ENCODE results near the gene LONRF2. TPM values are rescaled to one million over a fixed set of nuclear protein-coding genes. Genes with fewer than 3 reads are reported as not detected.

Gene LONRF2
- total and polyA plus RNA-seq, 2 donors (not counting 1 experiment from before 2014, with no cell fraction given), result under 0.01 to 0.01 TPM

DNA sequence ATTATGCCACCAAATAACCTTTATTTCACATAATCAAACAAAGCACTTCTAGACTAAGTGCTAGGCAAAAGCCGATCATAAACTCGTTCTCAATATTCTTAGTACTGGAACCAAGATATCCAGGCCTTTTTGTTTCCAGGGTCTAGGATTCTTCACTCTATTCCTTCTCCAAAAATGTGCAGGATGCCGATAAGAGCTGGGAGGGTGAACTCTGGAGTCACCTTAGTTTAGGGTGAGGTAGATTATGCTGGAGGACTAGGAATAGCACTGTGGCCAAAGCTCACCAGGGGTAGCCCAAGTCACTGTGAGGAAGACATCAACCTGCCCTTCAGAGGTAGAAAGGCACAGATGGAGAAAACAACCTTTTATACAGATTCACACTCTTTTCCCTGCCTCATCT lies 37.3 kb downstream of the LONRF2 start:
- Histone ChIP-seq H3K4me1 (ENCODE audit: control insufficient read depth, extremely low read depth, insufficient read depth, low read length) (no peaks in the 10 kb centered on the region), H3K9me3 (ENCODE audit: control insufficient read depth, insufficient read depth, low read depth, low read length) (no peaks in the 10 kb centered on the region), H3K36me3 (ENCODE audit: control insufficient read depth, insufficient read depth, low read length) (no peaks in the 10 kb centered on the region), H4K20me1 (ENCODE audit: control insufficient read depth, extremely low read depth, insufficient read depth, low read length) (no peaks in the 10 kb centered on the region), H3K27me3 (ENCODE audit: control insufficient read depth, insufficient read depth, low read length) (no peaks in the 10 kb centered on the region), H2AFZ (ENCODE audit: low read length) (no peak overlapping the region), H3K27ac (ENCODE audit: insufficient read depth, low read length) (no peak overlapping the region), H3K9ac (ENCODE audit: insufficient read depth, low read length) (no peak overlapping the region), H3K79me2 (ENCODE audit: control insufficient read depth, insufficient read depth, low read length) (no peaks in the 10 kb centered on the region), H3K4me3 (replicated peaks in 1 of 4; ENCODE audit: control extremely low read depth in 1 of 4, insufficient read depth in 1 of 4, low read depth in 3 of 4, low read length in 4 of 4) (no peak overlapping the region), H3K4me2 (ENCODE audit: extremely low read depth, insufficient read depth, low read length) (no peak overlapping the region)
- TF ChIP-seq, protein P1, sequence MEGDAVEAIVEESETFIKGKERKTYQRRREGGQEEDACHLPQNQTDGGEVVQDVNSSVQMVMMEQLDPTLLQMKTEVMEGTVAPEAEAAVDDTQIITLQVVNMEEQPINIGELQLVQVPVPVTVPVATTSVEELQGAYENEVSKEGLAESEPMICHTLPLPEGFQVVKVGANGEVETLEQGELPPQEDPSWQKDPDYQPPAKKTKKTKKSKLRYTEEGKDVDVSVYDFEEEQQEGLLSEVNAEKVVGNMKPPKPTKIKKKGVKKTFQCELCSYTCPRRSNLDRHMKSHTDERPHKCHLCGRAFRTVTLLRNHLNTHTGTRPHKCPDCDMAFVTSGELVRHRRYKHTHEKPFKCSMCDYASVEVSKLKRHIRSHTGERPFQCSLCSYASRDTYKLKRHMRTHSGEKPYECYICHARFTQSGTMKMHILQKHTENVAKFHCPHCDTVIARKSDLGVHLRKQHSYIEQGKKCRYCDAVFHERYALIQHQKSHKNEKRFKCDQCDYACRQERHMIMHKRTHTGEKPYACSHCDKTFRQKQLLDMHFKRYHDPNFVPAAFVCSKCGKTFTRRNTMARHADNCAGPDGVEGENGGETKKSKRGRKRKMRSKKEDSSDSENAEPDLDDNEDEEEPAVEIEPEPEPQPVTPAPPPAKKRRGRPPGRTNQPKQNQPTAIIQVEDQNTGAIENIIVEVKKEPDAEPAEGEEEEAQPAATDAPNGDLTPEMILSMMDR (conservative IDR thresholded peaks at IDR 0.05 in 1 of 2, IDR thresholded peaks at IDR 0.05 in 1 of 2; ENCODE audit: low read depth in 1 of 2, low read length in 2 of 2), result no peak
- no peak for TF ChIP-seq EZH2 (IDR thresholded peaks at IDR 0.05; ENCODE audit: low read length, missing control alignments)
- DNase-seq (ENCODE audit: low read depth in 2 of 2), result no peak

DNA sequence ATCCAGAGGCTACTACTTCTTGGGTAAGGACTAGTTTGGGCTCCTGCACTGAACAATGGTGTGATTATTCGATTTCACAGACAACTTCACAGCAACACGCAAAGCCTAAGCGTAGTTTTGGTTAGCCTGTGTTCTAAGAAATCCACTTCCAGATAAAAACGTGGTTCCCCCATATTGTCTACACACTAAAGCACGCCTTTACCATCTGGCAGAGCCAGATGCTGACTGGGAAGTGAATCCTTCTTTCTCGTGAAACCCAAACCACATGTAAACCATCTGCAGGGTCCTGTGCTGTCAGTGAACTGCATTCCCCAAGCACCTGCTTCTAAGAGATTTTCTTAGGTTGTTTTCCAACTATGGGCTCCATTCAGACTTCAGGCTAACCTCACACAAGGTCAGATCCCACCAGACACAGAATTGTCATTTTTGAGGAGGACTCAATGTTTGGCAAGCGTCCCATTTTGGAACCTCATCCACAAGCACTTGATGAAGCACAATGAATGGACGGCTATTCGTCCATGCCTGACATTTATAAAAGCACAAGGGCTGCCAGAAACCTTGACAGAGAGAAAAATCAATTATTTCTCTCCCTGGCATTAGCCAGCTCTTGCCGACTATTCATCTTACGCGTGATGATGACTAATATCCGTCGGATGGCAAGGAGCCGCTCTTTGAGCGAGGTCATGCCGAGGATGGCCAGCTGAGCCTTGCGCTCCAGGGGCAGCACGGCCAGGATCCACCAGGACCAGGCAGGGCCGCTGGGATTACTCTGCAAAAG lies 38.4 kb downstream of the LONRF2 start:
- no peaks in the 10 kb centered on the region for H3K36me3 ChIP-seq (ENCODE audit: control insufficient read depth, insufficient read depth, low read length)
- H3K9me3 ChIP-seq (ENCODE audit: control insufficient read depth, insufficient read depth, low read depth, low read length), result no peaks in the 10 kb centered on the region
- no peak overlapping the region for H3K4me3 ChIP-seq (replicated peaks in 1 of 4; ENCODE audit: control extremely low read depth in 1 of 4, insufficient read depth in 1 of 4, low read depth in 3 of 4, low read length in 4 of 4)
- peak in 1 of 2 donors; percentile 75 for DNase-seq (ENCODE audit: low read depth in 2 of 2)
- no peaks in the 10 kb centered on the region for H3K4me1 ChIP-seq (ENCODE audit: control insufficient read depth, extremely low read depth, insufficient read depth, low read length)
- H3K27ac ChIP-seq (ENCODE audit: insufficient read depth, low read length), result no peak overlapping the region
- H3K9ac ChIP-seq (ENCODE audit: insufficient read depth, low read length), result no peak overlapping the region
- TF ChIP-seq, protein P1 (conservative IDR thresholded peaks at IDR 0.05 in 1 of 2, IDR thresholded peaks at IDR 0.05 in 1 of 2; ENCODE audit: low read depth in 1 of 2, low read length in 2 of 2), result no peak
- TF ChIP-seq EZH2 (IDR thresholded peaks at IDR 0.05; ENCODE audit: low read length, missing control alignments), result no peak
- no peak overlapping the region for H3K4me2 ChIP-seq (ENCODE audit: extremely low read depth, insufficient read depth, low read length)
- H3K79me2 ChIP-seq (ENCODE audit: control insufficient read depth, insufficient read depth, low read length), result no peaks in the 10 kb centered on the region
- no peak overlapping the region for H2AFZ ChIP-seq (ENCODE audit: low read length)
- H4K20me1 ChIP-seq (ENCODE audit: control insufficient read depth, extremely low read depth, insufficient read depth, low read length), result no peaks in the 10 kb centered on the region
- no peaks in the 10 kb centered on the region for H3K27me3 ChIP-seq (ENCODE audit: control insufficient read depth, insufficient read depth, low read length)

DNA sequence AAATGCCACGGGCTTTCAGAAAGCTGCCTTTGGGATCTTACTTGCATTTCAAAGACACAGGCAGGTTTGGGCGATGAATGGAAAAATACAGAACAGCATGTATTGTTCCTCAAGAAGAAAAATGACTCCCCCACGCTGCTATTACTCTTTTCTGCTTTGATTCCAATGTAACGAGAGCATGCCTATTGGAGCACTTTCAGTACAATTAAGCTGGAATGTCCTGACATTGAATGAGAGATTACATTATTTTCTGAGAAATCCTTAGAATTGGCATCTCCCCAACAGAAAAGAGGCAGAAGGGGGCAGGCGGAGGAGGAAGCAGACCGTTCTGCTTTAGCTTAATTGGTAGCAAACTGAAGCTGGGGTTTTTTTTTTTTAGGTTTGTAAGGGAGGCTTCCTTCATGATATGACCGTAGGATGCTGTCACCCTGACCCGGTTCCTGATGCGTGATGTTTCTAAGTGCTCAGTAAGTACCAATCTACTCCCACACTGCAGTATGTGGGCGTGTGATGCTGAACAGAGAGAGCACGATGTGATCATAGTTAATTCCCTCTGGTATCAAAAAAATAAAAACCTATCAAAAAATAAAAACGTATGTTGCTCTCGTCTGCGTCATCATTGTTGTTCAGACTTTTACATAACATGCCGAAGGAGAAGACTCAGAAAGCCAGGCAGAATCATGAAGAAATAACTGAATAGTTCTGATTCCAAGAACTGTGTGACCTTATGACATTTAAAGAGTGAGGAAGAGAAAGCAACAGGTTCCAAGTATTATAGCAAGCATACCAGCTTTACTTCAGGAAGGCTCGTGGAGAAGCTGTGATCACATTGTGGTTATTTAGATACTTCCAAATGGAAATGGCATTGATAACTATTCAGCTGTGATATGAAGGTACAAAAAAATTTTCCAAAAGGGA lies 40.5 kb downstream of the LONRF2 start:
- H2AFZ ChIP-seq (ENCODE audit: low read length), result no peak overlapping the region
- H3K79me2 ChIP-seq (ENCODE audit: control insufficient read depth, insufficient read depth, low read length), result no peaks in the 10 kb centered on the region
- no peaks in the 10 kb centered on the region for H3K27me3 ChIP-seq (ENCODE audit: control insufficient read depth, insufficient read depth, low read length)
- H3K9ac ChIP-seq (ENCODE audit: insufficient read depth, low read length), result no peak overlapping the region
- H3K4me1 ChIP-seq (ENCODE audit: control insufficient read depth, extremely low read depth, insufficient read depth, low read length), result no peaks in the 10 kb centered on the region
- peak; percentile 17 to 70 for DNase-seq (ENCODE audit: low read depth in 2 of 2)
- no peak overlapping the region for H3K4me3 ChIP-seq (replicated peaks in 1 of 4; ENCODE audit: control extremely low read depth in 1 of 4, insufficient read depth in 1 of 4, low read depth in 3 of 4, low read length in 4 of 4)
- H3K36me3 ChIP-seq (ENCODE audit: control insufficient read depth, insufficient read depth, low read length), result no peaks in the 10 kb centered on the region
- H4K20me1 ChIP-seq (ENCODE audit: control insufficient read depth, extremely low read depth, insufficient read depth, low read length), result no peaks in the 10 kb centered on the region
- H3K4me2 ChIP-seq (ENCODE audit: extremely low read depth, insufficient read depth, low read length), result no peak overlapping the region
- TF ChIP-seq, protein P1 (conservative IDR thresholded peaks at IDR 0.05 in 1 of 2, IDR thresholded peaks at IDR 0.05 in 1 of 2; ENCODE audit: low read depth in 1 of 2, low read length in 2 of 2), result no peak
- TF ChIP-seq EZH2 (IDR thresholded peaks at IDR 0.05; ENCODE audit: low read length, missing control alignments), result no peak
- H3K27ac ChIP-seq (ENCODE audit: insufficient read depth, low read length), result no peak overlapping the region
- no peaks in the 10 kb centered on the region for H3K9me3 ChIP-seq (ENCODE audit: control insufficient read depth, insufficient read depth, low read depth, low read length)

Data from fibroblast of lung (primary cell).